ENCODE data around the gene ZNF460. TPM values are rescaled to one million over a fixed set of nuclear protein-coding genes. Genes with fewer than 3 reads are reported as not detected.

ZNF460 gene
- total RNA-seq, 4 donors from 2014 or later, result 40.4 to 76.3 (median 65.3) TPM

GRCh38 chr19:57262044-57262443, 18.2 kb upstream of the ZNF460 start:
- no peak for ATAC-seq
- H3K4me1 ChIP-seq, result no peaks in the 10 kb centered on the region
- peaks cover 3 to 42% of the 10 kb centered on the region in 2 donors for H3K36me3 ChIP-seq
- WGBS, 2 donors (ENCODE audit: low coverage in 1 of 2), result 58 to 80% methylated on average over 2 to 3 of the region's 3 CpGs
- no peak overlapping the region for H3K27ac ChIP-seq
- peaks cover 0 to 10% (median 0%) of the 10 kb centered on the region in 3 donors for H3K9me3 ChIP-seq
- no peak overlapping the region for H3K4me3 ChIP-seq
- H3K27me3 ChIP-seq, result no peaks in the 10 kb centered on the region
- TF ChIP-seq EP300 (IDR thresholded peaks at IDR 0.05) (no peak), POLR2A (IDR thresholded peaks at IDR 0.05) (no peak), POLR2AphosphoS5 (IDR thresholded peaks at IDR 0.05) (no peak), CTCF (IDR thresholded peaks at IDR 0.05) (no peak)

GRCh38 chr19:57263244-57263741, 17.0 kb upstream of the ZNF460 start:
- peaks cover 3 to 53% of the 10 kb centered on the region in 2 donors for H3K36me3 ChIP-seq
- H3K4me1 ChIP-seq, result no peaks in the 10 kb centered on the region
- H3K27ac ChIP-seq, result no peak overlapping the region
- no peaks in the 10 kb centered on the region for H3K27me3 ChIP-seq
- WGBS, 2 donors (ENCODE audit: low coverage in 1 of 2), result 100% methylated on average over 1 of the region's 1 CpG; no CpG with 5 or more reads in 1 of the 2 donors
- no peak for ATAC-seq
- H3K9me3 ChIP-seq, result peaks cover 0 to 10% (median 0%) of the 10 kb centered on the region in 3 donors
- no peak for TF ChIP-seq CTCF (IDR thresholded peaks at IDR 0.05)
- TF ChIP-seq POLR2AphosphoS5 (IDR thresholded peaks at IDR 0.05), result no peak
- TF ChIP-seq POLR2A (IDR thresholded peaks at IDR 0.05), result no peak
- no peak for TF ChIP-seq EP300 (IDR thresholded peaks at IDR 0.05)
- no peak overlapping the region for H3K4me3 ChIP-seq

- Histone ChIP-seq H3K27ac (no peak overlapping the region), H3K36me3 (peaks cover 0 to 29% of the 10 kb centered on the region in 2 donors), H3K9me3 (no peaks in the 10 kb centered on the region), H3K4me1 (no peaks in the 10 kb centered on the region), H3K27me3 (no peaks in the 10 kb centered on the region), H3K4me3 (no peak overlapping the region)
- WGBS, 2 donors (ENCODE audit: low coverage in 1 of 2), result 91 to 100% methylated on average over 1 to 3 of the region's 3 CpGs
- ATAC-seq, result no peak
- no peak for TF ChIP-seq CTCF (IDR thresholded peaks at IDR 0.05)
- no peak for TF ChIP-seq EP300 (IDR thresholded peaks at IDR 0.05)
- TF ChIP-seq POLR2AphosphoS5 (IDR thresholded peaks at IDR 0.05), result no peak
- no peak for TF ChIP-seq POLR2A (IDR thresholded peaks at IDR 0.05)
Observed at GRCh38 chr19:57267291-57267690, 13.0 kb upstream of the ZNF460 start.

- H3K9me3 ChIP-seq, result no peaks in the 10 kb centered on the region
- no peak for TF ChIP-seq POLR2AphosphoS5 (IDR thresholded peaks at IDR 0.05)
- no peak for TF ChIP-seq CTCF (IDR thresholded peaks at IDR 0.05)
- TF ChIP-seq EP300 (IDR thresholded peaks at IDR 0.05), result no peak
- TF ChIP-seq POLR2A (IDR thresholded peaks at IDR 0.05), result no peak
- H3K36me3 ChIP-seq, result peaks cover 0 to 31% of the 10 kb centered on the region in 2 donors
- no peak for ATAC-seq
- WGBS, 2 donors (ENCODE audit: low coverage in 1 of 2), result 81 to 89% methylated on average over 3 to 4 of the region's 4 CpGs
- no peak overlapping the region for H3K27ac ChIP-seq
- H3K4me3 ChIP-seq, result no peak overlapping the region
- no peaks in the 10 kb centered on the region for H3K27me3 ChIP-seq
- H3K4me1 ChIP-seq, result no peaks in the 10 kb centered on the region
Observed at GRCh38 chr19:57269515-57270250, 10.6 kb upstream of the ZNF460 start.

GRCh38 chr19:57271280-57271679, 9.0 kb upstream of the ZNF460 start:
- no peak for ATAC-seq
- 90% methylated on average over 5 to 6 of the region's 8 CpGs for WGBS, 2 donors (ENCODE audit: low coverage in 1 of 2)
- Histone ChIP-seq H3K4me3 (no peak overlapping the region), H3K27me3 (no peaks in the 10 kb centered on the region), H3K36me3 (peaks cover 0 to 40% of the 10 kb centered on the region in 2 donors), H3K9me3 (no peaks in the 10 kb centered on the region), H3K27ac (no peak overlapping the region), H3K4me1 (no peaks in the 10 kb centered on the region)
- TF ChIP-seq POLR2AphosphoS5 (IDR thresholded peaks at IDR 0.05), result no peak
- no peak for TF ChIP-seq POLR2A (IDR thresholded peaks at IDR 0.05)
- no peak for TF ChIP-seq CTCF (IDR thresholded peaks at IDR 0.05)
